Measurements from ENCODE around the gene CTPS2.

The CTPS2 gene

GRCh38 chrX:16702700-16703599 lies 9.5 kb downstream of the CTPS2 start:
- DNase-seq (ENCODE audit: low spot score) (no peak), ATAC-seq (ENCODE audit: low read depth) (no peak)
- H3K27ac ChIP-seq (ENCODE audit: poor library complexity, severe bottlenecking) = no peak overlapping the region
- no peaks in the 10 kb centered on the region for H3K36me3 ChIP-seq (ENCODE audit: low read depth)
- no peaks in the 10 kb centered on the region for H3K9me3 ChIP-seq (ENCODE audit: severe bottlenecking)
- TF ChIP-seq CTCF (IDR thresholded peaks at IDR 0.05; ENCODE audit: poor library complexity, severe bottlenecking) = no peak
- no peak overlapping the region for H3K4me3 ChIP-seq (ENCODE audit: severe bottlenecking)
- no peaks in the 10 kb centered on the region for H3K27me3 ChIP-seq (ENCODE audit: insufficient read depth, poor library complexity, severe bottlenecking)
- no peaks in the 10 kb centered on the region for H3K4me1 ChIP-seq (ENCODE audit: insufficient read depth, poor library complexity, severe bottlenecking)

- no peak overlapping the region for H3K27ac ChIP-seq (ENCODE audit: poor library complexity, severe bottlenecking)
- H3K27me3 ChIP-seq (ENCODE audit: insufficient read depth, poor library complexity, severe bottlenecking) = no peaks in the 10 kb centered on the region
- DNase-seq (ENCODE audit: low spot score) (no peak), ATAC-seq (ENCODE audit: low read depth) (no peak)
- H3K9me3 ChIP-seq (ENCODE audit: severe bottlenecking) = no peaks in the 10 kb centered on the region
- H3K4me3 ChIP-seq (ENCODE audit: severe bottlenecking) = no peak overlapping the region
- no peak for TF ChIP-seq CTCF (IDR thresholded peaks at IDR 0.05; ENCODE audit: poor library complexity, severe bottlenecking)
- H3K4me1 ChIP-seq (ENCODE audit: insufficient read depth, poor library complexity, severe bottlenecking) = no peaks in the 10 kb centered on the region
- no peaks in the 10 kb centered on the region for H3K36me3 ChIP-seq (ENCODE audit: low read depth)
These were observed 11.7 kb downstream of the CTPS2 start for GRCh38 chrX:16700734-16701133.

GRCh38 chrX:16699389-16699788 lies 13.1 kb downstream of the CTPS2 start:
- no peaks in the 10 kb centered on the region for H3K27me3 ChIP-seq (ENCODE audit: insufficient read depth, poor library complexity, severe bottlenecking)
- H3K36me3 ChIP-seq (ENCODE audit: low read depth) = no peaks in the 10 kb centered on the region
- no peak for DNase-seq (ENCODE audit: low spot score)
- ATAC-seq (ENCODE audit: low read depth) = no peak
- H3K9me3 ChIP-seq (ENCODE audit: severe bottlenecking) = no peaks in the 10 kb centered on the region
- no peak overlapping the region for H3K4me3 ChIP-seq (ENCODE audit: severe bottlenecking)
- TF ChIP-seq CTCF (IDR thresholded peaks at IDR 0.05; ENCODE audit: poor library complexity, severe bottlenecking) = no peak
- no peaks in the 10 kb centered on the region for H3K4me1 ChIP-seq (ENCODE audit: insufficient read depth, poor library complexity, severe bottlenecking)
- H3K27ac ChIP-seq (ENCODE audit: poor library complexity, severe bottlenecking) = no peak overlapping the region

- no peaks in the 10 kb centered on the region for H3K9me3 ChIP-seq (ENCODE audit: severe bottlenecking)
- DNase-seq (ENCODE audit: low spot score) (no peak), ATAC-seq (ENCODE audit: low read depth) (no peak)
- no peaks in the 10 kb centered on the region for H3K27me3 ChIP-seq (ENCODE audit: insufficient read depth, poor library complexity, severe bottlenecking)
- H3K36me3 ChIP-seq (ENCODE audit: low read depth) = no peaks in the 10 kb centered on the region
- no peaks in the 10 kb centered on the region for H3K4me1 ChIP-seq (ENCODE audit: insufficient read depth, poor library complexity, severe bottlenecking)
- TF ChIP-seq CTCF (IDR thresholded peaks at IDR 0.05; ENCODE audit: poor library complexity, severe bottlenecking) = no peak
- no peak overlapping the region for H3K27ac ChIP-seq (ENCODE audit: poor library complexity, severe bottlenecking)
- H3K4me3 ChIP-seq (ENCODE audit: severe bottlenecking) = no peak overlapping the region
These were observed 15.5 kb downstream of the CTPS2 start for GRCh38 chrX:16696956-16697355.

- no peak overlapping the region for H3K4me3 ChIP-seq (ENCODE audit: severe bottlenecking)
- no peaks in the 10 kb centered on the region for H3K4me1 ChIP-seq (ENCODE audit: insufficient read depth, poor library complexity, severe bottlenecking)
- no peaks in the 10 kb centered on the region for H3K27me3 ChIP-seq (ENCODE audit: insufficient read depth, poor library complexity, severe bottlenecking)
- peak; percentile 73 for TF ChIP-seq CTCF (IDR thresholded peaks at IDR 0.05; ENCODE audit: poor library complexity, severe bottlenecking)
- no peak overlapping the region for H3K27ac ChIP-seq (ENCODE audit: poor library complexity, severe bottlenecking)
- H3K9me3 ChIP-seq (ENCODE audit: severe bottlenecking) = no peaks in the 10 kb centered on the region
- DNase-seq (ENCODE audit: low spot score) (no peak), ATAC-seq (ENCODE audit: low read depth) (no peak)
- no peaks in the 10 kb centered on the region; the same call in 1 of the 2 replicates for H3K36me3 ChIP-seq (ENCODE audit: low read depth)
These were observed 17.3 kb downstream of the CTPS2 start for GRCh38 chrX:16695079-16695676.
